Mucosa of rectum (tissue), 2 donors: Measurements from ENCODE around the gene S100A16.

Experiments used
- H3K27ac ChIP-seq, 2 donors: one replicate each; pipeline ENCODE4 v1.7.0; 2013; ENCODE audit warnings: inconsistent platforms in 2 of 2, low read depth in 2 of 2, low read length in 2 of 2
- H3K27me3 ChIP-seq, 2 donors: one replicate each; pipeline ENCODE4 v1.7.0; 2013; ENCODE audit warnings: low read length in 2 of 2; ENCODE audit not compliant: control insufficient read depth in 2 of 2, insufficient read depth in 2 of 2
- H3K36me3 ChIP-seq, 2 donors: one replicate each; pipeline ENCODE4 v1.7.0; 2013; ENCODE audit warnings: low read length in 2 of 2; ENCODE audit not compliant: control insufficient read depth in 2 of 2, insufficient read depth in 2 of 2
- H3K4me1 ChIP-seq, 2 donors: one replicate each; pipeline ENCODE4 v1.7.0; 2013; ENCODE audit warnings: low read length in 2 of 2, mild to moderate bottlenecking in 1 of 2; ENCODE audit not compliant: control insufficient read depth in 2 of 2, insufficient read depth in 2 of 2
- H3K4me3 ChIP-seq, 2 donors: one replicate each; pipeline ENCODE4 v1.7.0; 2013; ENCODE audit warnings: low read length in 2 of 2
- H3K9ac ChIP-seq, 2 donors: one replicate each; pipeline ENCODE4 v1.7.0; 2013; ENCODE audit warnings: low read length in 2 of 2, low read depth in 1 of 2, mild to moderate bottlenecking in 1 of 2
- H3K9me3 ChIP-seq, 2 donors: one replicate each; pipeline ENCODE4 v1.7.0; 2013; ENCODE audit warnings: low read length in 2 of 2; ENCODE audit not compliant: control insufficient read depth in 2 of 2
- donor health status: healthy.
- donor health status: Normal muscosa, but diverticular disease.

Gene S100A16

GRCh38 chr1:153629343-153629665 lies 16.4 kb upstream of the S100A16 start:
- no peak overlapping the region for H3K4me3 ChIP-seq
- no peak overlapping the region for H3K27ac ChIP-seq
- no peak overlapping the region for H3K9ac ChIP-seq
- H3K9me3 ChIP-seq: no peaks in the 10 kb centered on the region
- H3K27me3 ChIP-seq: no peaks in the 10 kb centered on the region
- peaks cover 0 to 2% of the 10 kb centered on the region in 2 donors for H3K36me3 ChIP-seq
- peaks cover 38 to 43% of the 10 kb centered on the region in 2 donors for H3K4me1 ChIP-seq

- Histone ChIP-seq H3K4me3 (no peak overlapping the region), H3K27me3 (no peaks in the 10 kb centered on the region), H3K4me1 (peaks cover 38 to 43% of the 10 kb centered on the region in 2 donors), H3K27ac (no peak overlapping the region), H3K9ac (no peak overlapping the region), H3K9me3 (no peaks in the 10 kb centered on the region), H3K36me3 (peaks cover 1 to 2% of the 10 kb centered on the region in 2 donors)
Measured at GRCh38 chr1:153628638-153629342, 15.9 kb upstream of the S100A16 start.

GRCh38 chr1:153627715-153628626 lies 15.0 kb upstream of the S100A16 start, which contains the start of gene S100A1:
S100A1 (plus strand) TSS chr1:153628434; CDS start chr1:153630522, 2,088 bp downstream.
- Histone ChIP-seq H3K4me1 (peaks cover 31 to 37% of the 10 kb centered on the region in 2 donors), H3K36me3 (peaks cover 2% of the 10 kb centered on the region in 2 donors), H3K4me3 (peak within 1 kb of the TSS; percentile 76 to 85), H3K27ac (peak within 1 kb of the TSS; percentile 79 to 92), H3K9me3 (no peaks in the 10 kb centered on the region), H3K9ac (peak within 1 kb of the TSS; percentile 85 to 95), H3K27me3 (no peaks in the 10 kb centered on the region)

- Histone ChIP-seq H3K4me3 (peak within 1 kb of the TSS; percentile 76 to 85), H3K27me3 (no peaks in the 10 kb centered on the region), H3K4me1 (peaks cover 27 to 33% of the 10 kb centered on the region in 2 donors), H3K36me3 (peaks cover 2% of the 10 kb centered on the region in 2 donors), H3K27ac (peak within 1 kb of the TSS; percentile 79 to 92), H3K9ac (peak within 1 kb of the TSS; percentile 85 to 95), H3K9me3 (no peaks in the 10 kb centered on the region)
Measured at GRCh38 chr1:153626904-153627714, 14.2 kb upstream of the S100A16 start, which contains the start of gene S100A13. S100A13 (minus strand) TSS chr1:153627505; CDS start chr1:153626472, 1,033 bp downstream.

- Histone ChIP-seq H3K9me3 (no peaks in the 10 kb centered on the region), H3K27ac (peak overlapping the region; percentile 79 to 92), H3K4me3 (peak overlapping the region; percentile 76 to 85), H3K4me1 (peaks cover 25 to 32% of the 10 kb centered on the region in 2 donors), H3K27me3 (no peaks in the 10 kb centered on the region), H3K9ac (peak overlapping the region; percentile 85 to 95), H3K36me3 (peaks cover 2 to 4% of the 10 kb centered on the region in 2 donors)
Measured at GRCh38 chr1:153626477-153626903, 13.6 kb upstream of the S100A16 start.

- no peaks in the 10 kb centered on the region for H3K27me3 ChIP-seq
- no peak overlapping the region for H3K4me3 ChIP-seq
- H3K27ac ChIP-seq: no peak overlapping the region
- H3K36me3 ChIP-seq: peaks cover 2 to 4% of the 10 kb centered on the region in 2 donors
- no peak overlapping the region for H3K9ac ChIP-seq
- peaks cover 15 to 23% of the 10 kb centered on the region in 2 donors for H3K4me1 ChIP-seq
- H3K9me3 ChIP-seq: no peaks in the 10 kb centered on the region
Measured at GRCh38 chr1:153624965-153625611, 12.2 kb upstream of the S100A16 start.

- H3K9me3 ChIP-seq: no peaks in the 10 kb centered on the region
- H3K4me1 ChIP-seq: peaks cover 15 to 17% of the 10 kb centered on the region in 2 donors
- no peak overlapping the region for H3K27ac ChIP-seq
Measured at GRCh38 chr1:153623101-153623500, 10.2 kb upstream of the S100A16 start.

GRCh38 chr1:153619171-153619570 lies 6.2 kb upstream of the S100A16 start:
- Histone ChIP-seq H3K27ac (no peak overlapping the region), H3K36me3 (peaks cover 2 to 5% of the 10 kb centered on the region in 2 donors), H3K27me3 (no peaks in the 10 kb centered on the region), H3K9ac (no peak overlapping the region), H3K9me3 (no peaks in the 10 kb centered on the region), H3K4me3 (no peak overlapping the region), H3K4me1 (peaks cover 27 to 29% of the 10 kb centered on the region in 2 donors)

More at GRCh38 chr1:153623101-153623500, 10.2 kb upstream of the S100A16 start:
- no peak overlapping the region for H3K4me3 ChIP-seq
- H3K36me3 ChIP-seq: peaks cover 4 to 5% of the 10 kb centered on the region in 2 donors
- H3K9ac ChIP-seq: no peak overlapping the region
- H3K27me3 ChIP-seq: no peaks in the 10 kb centered on the region

GRCh38 chr1:153617663-153618062 lies 4.7 kb upstream of the S100A16 start:
- Histone ChIP-seq H3K36me3 (peaks cover 2% of the 10 kb centered on the region in 2 donors), H3K9ac (no peak overlapping the region), H3K27ac (peak overlapping the region in 1 of 2 donors; percentile 86), H3K9me3 (no peaks in the 10 kb centered on the region), H3K4me1 (peaks cover 32 to 36% of the 10 kb centered on the region in 2 donors), H3K4me3 (no peak overlapping the region), H3K27me3 (no peaks in the 10 kb centered on the region)
